ENCODE data around the gene PDIK1L.
A peak's percentile ranks its signal among the peaks of the same experiment; 100 is the strongest.

Gene PDIK1L

DNA sequence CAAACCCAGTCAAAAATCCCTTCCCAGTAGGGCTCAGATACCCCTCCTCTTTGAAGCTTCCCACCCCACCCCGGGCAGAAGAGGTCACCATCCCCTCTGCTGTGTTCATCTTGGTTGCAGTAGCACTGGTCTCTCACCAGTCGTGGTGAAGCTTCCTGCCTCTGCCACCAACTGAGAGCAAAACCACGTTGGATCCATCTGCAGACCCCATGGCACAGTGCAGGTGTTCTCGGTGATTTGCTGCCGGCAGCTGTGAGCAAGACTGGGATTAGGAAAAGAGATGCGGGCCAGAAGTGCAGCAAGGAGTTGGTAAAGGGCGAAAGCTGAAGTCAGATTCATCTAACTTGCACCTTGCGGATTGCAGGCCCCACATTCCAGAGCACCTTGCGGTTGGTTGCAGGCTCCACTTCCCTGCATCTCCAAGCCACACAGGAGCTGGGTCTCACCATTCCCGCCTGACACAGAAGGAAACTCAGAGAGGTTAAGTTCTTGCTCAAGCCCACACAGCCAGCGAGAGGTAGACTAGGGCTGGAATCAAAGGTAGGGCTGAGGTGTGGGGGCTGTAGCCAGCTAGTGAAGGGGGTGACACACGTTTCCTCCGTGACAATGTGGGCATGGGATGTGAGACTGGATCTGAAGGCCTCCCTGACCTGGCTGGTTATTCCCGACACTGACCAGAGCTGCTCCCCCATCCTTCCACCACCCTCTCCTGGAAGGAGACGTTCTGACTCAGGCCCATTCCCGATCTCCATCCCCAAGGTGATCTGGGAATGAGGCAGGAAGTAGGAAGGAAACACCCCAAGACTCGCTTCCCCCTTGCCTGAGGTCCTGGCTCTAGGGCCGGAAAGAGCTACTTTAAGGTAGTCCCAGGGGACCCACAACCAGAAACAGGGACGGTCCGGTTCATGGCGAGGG lies 44.0 kb downstream of the PDIK1L start:
- no peak for DNase-seq (ENCODE audit: low read depth)

DNA sequence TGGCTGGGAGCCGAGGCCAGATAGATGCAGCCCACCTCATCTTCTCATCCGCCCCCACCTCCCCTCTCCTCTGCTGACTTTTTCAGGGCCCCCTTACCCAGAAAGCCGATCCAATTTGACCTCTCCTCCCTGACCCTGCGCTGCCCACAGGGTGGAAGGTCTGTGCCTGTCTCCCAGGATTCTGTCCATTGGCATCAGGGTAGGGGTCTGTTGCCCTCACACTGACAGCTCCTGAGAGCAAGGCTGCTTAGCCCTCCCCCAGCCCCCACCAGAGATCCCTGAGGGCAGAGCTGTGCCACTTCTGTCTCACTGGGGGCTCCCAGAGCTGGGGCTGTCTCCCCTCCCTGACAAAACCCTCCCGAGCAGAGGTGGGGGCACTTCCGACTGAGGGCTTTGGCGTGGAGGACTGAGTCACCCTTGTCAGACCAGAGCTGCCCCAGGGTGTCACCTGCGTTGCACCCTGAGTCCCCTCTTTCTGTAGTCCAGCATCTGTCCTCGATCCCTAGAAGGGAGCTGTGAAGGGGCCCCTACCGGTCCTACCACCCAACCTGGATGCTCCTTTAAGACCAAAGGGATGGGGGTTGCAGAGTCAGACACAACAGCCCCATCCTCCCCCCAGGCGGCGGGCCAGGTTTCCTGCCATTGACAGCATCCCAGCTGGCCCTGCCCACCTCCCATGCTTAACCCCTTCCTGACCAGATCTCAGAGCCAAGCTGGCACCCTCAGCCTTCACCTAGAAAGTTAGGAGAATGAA lies 44.8 kb downstream of the PDIK1L start:
- no peak for DNase-seq (ENCODE audit: low read depth)

DNA sequence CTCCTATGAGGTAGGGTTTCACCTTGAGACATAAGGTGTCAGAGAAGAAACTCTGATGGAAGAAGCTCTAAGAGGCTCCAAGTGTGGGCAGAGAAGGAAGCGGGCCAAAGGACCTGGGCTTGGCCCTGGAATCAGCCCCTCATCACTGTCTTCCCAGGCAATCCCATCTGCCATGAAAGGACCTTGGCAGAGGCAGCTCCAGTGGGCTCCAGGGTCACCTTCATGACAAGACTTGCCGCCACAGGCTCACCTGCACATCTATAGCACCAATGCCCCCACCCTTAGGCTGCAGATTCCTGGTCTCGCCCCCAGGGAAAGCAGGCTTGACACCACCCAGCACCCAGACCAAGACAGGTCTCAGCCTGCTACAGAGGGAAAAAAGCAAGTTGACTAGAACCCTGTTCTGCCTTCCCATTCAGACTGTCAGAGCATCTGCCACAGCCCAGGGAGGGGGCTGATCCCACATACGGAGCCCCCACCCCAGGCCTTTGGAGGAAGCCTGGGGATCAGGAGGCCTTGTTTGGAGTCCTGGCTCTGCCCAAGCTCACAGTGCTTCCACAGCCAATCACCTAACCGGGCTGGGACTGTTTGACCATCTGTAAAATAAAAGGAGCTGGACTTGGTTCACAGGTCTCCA lies 46.8 kb downstream of the PDIK1L start:
- no peak for DNase-seq (ENCODE audit: low read depth)

DNA sequence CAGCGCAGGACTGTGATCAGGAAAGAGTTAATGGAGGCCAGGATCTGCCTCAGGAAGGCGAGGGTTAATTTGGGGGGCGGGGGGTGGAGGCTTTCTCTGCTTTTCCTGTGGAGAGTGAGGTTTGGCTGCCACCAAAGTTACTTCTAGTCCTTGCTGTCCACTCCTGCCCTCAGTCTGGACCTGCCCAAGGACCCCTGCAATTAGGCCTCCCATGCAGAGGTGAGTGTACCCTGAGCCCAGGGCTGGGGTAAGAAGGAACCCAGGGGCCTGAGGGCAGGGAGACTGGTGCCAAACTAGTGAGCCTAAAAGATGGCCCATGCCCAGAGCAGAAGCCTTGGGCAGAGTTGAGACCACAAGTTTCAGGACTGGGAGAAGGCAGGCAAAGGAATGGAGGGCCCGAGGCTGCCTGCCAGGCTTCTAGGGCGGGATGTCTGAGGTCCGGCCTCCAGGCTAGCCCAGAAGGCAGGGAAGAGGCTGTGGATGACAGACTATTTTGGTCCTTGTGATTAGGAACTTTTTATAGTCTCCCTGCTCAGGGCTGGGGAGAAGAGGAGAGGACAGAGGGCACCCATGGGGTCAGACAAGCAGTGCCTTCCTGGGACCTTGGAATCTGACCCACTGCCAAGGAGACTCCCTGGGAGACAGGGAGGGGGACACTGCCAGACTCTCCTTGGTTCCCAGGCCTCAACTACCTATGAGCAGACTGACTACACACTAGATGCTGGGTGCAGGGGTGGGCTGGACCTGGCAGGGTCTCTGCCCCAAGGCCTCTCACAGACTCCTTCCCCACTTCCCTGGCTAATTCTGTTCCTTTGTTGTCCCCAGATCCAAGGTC lies 47.5 kb downstream of the PDIK1L start, which contains the start of gene FAM110D:
Gene FAM110D, plus strand, starts transcription at position 172 of the 835 bp plus-strand sequence. CDS start 2,213 bp downstream, outside the sequence.
- no peak for DNase-seq (ENCODE audit: low read depth)

DNA sequence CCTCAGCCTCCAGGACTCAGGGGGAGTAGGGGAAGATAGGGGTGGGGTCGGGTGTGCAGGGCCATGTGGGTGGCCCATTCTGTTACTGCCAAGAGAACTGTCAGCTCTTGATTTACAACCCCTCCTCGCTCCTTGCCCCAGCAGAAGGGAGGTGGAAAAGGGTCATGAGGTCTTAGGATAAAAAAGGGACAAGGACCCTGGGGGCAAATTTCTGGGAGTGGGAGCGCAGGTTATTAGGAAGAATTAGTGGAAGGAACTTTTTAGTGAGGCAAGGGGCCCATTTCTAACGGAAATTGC lies 48.1 kb downstream of the PDIK1L start:
- DNase-seq (ENCODE audit: low read depth): no peak

DNA sequence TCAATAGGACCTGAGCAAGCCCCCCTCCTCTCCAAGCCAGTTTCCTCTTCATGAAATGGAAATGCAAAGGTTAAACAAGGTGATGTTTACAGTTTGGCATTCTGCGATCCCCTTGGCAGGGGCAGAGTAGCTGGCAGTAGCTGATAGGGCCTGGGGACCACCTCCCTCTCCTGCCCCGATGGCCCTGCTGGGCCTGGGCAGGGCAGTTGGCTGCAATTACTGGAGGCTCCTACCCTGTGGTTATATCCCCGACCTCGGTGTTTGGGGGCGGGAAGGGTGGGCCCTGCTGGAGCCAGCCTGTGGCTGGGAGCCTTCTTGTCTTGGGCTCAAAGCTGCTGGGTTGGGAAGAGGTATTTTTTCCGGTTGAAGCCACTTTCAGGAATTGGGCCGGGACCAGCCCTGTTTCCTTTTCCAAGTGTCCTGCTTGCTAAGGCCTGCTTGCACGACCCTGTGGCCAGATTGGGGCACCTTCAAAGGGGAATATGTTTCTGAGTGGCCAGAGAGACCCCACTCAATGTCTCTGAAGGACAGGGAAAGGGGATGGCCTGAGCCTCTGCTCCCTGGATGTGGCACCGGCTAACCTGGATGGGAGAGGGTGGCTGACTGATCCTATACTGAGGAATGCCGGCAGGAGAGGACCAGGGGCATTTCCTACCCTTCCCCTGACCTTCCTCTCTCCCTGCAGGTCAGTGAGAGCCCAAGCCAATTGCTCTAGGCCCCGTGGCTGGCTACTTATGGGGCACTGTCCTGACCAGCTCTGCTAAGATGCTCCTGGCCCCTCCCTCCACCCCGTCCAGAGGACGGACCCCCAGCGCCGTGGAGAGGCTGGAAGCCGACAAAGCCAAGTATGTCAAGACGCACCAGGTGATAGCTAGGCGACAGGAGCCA lies 49.1 kb downstream of the PDIK1L start:
- DNase-seq (ENCODE audit: low read depth): no peak

DNA sequence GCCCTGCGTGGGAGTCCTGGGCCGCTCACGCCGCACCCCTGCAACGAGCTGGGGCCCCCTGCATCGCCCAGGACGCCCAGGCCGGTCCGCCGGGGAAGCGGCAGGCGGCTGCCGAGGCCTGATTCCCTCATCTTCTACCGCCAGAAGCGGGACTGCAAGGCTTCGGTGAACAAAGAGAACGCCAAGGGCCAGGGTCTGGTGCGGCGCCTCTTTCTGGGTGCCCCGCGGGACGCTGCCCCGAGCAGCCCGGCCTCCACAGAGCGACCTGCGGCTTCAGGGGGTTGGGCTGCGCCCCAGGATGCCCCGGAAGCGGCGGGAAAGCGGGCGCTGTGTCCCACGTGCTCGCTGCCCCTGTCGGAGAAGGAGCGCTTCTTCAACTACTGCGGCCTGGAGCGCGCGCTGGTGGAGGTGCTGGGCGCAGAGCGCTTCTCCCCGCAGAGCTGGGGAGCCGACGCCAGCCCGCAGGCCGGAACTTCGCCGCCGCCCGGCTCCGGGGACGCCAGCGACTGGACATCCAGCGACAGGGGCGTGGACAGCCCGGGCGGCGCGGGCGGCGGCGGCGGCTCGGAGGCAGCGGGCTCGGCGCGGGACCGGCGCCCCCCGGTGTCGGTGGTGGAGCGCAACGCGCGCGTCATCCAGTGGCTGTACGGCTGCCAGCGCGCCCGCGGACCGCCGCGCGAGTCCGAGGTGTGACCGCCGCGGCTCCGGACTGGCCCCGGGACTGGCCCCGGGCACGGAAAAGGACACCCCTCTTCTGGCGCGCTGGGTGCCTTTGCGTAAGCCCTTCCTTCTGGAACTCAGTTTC lies 50.0 kb downstream of the PDIK1L start:
- DNase-seq (ENCODE audit: low read depth): no peak

DNA sequence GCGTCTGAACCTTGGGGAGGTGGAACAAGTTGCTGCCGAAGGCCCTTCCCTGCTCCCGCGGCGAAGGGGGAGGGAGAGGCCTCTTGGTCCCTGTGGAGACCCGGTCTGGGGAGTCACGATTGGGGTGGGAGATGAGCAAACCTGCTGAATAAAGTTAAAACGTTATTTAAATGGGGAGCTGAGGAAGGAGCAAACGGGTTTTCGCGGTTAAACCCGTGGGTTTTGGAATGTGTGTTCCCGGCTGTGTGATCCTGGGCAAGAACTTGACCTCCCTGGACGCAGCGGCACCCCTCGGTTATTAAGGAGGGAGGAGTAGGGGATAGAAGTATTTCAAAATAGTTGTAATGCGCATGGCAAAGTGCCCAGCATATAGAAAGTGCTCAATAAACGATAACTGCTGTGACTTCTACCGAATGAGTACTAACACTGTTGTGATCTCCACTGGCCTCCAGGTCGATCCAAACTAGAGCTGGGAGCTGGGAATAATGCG lies 50.6 kb downstream of the PDIK1L start:
- DNase-seq (ENCODE audit: low read depth): no peak

DNA sequence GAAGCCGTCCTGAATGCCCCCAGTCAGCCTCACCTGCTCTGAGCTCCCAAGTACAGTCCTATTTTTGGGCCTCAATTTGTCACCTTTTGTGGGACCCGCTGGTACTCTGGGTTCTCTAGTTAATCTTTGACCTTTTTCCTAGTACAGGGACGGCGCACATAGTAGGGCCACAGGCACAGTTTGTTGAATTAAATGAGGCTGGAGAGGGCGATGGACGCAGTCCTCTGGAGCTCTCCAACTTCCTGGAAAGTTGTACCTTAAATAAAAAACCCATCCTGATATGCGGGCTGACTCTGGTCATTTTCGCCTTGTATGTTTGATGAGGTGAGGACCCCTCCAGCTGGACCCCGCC lies 52.0 kb downstream of the PDIK1L start:
- no peak for DNase-seq (ENCODE audit: low read depth)

DNA sequence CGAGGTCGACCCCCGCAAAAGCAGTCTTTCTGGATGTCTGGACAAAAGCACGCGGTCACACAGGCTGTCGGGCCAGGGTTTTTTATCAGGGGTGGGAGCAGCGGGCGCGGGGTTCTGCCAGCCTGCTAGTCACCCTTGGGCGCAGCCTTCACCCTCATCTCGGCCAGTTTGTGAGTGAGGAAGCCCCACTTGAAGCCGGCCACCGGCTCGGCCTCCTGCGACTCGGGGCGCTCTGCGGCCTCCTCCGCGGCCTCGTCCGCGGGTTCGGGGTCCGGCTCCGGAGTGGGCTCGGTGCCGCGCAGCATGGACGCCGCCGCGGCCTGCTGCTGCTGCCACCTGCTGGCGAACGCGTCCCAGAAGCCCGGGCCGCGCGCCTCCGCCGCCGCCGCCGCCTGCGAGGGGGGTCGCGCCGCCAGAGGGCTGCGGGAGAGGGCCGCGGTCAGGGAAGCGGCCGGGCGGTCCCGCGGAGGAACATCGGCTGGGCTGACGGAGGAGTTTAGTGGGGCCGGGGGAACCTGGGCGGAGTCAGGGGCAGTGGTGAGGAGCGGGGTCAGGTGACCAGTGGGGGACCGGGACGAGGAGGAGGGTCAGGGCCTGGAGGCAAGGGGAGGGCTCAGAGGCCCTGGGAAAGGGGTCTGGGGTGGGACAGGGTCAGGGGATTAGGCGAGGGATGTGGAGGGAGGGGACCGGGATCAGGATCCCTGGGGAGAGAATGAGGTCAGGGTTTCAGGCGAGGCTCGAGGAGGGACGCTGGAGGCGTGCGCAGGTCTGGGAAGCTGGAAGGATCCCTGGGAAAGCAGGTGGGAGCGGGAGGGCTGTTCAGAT lies 52.6 kb downstream of the PDIK1L start:
- DNase-seq (ENCODE audit: low read depth): no peak

DNA sequence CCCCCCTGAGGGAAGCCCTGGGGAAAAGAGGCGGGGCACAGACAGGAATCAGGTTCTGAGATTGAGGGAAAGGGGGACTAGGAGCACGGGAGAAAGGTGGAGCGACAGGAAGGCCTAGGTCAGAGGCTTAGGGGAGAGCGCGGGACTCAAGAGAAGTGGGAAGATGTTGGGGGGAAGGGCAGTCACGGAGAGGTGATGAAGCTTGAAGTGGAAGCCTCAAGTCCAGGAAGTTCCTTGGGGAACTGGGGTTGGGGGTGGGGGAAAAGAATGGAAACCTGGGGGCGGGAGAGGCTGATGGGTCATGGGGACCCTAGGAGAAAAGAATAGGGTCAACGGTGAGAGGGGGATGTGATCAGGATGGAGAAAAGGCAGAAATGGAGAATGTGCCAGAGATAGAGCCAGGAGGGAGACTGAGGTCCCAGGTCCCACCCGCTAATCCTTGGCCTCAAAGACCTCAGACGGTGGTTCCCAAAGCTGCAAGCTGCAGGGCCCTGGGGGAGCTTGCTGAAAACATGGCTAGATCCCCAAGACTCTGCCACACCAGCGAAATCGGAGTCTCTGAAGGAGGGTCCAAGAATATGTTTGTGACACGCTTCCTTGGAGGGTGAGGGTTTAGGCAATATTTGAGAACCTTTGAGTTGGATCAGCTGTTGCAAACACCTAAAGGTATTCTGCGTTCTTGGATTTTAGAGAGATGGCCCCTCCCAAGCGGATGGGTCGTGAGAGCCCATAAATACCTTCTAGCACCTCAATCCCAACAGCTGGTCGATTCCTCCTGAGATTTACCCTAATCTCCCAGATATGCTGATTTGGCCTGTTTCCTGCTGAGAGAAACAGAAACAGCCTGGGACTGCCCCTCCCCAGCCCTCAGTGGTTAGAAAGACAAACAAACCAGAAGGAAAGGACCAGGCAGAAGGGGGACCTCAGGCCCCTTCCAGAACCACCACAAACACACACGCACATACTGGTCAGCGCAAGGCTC lies 53.5 kb downstream of the PDIK1L start:
- no peak for DNase-seq (ENCODE audit: low read depth)

DNA sequence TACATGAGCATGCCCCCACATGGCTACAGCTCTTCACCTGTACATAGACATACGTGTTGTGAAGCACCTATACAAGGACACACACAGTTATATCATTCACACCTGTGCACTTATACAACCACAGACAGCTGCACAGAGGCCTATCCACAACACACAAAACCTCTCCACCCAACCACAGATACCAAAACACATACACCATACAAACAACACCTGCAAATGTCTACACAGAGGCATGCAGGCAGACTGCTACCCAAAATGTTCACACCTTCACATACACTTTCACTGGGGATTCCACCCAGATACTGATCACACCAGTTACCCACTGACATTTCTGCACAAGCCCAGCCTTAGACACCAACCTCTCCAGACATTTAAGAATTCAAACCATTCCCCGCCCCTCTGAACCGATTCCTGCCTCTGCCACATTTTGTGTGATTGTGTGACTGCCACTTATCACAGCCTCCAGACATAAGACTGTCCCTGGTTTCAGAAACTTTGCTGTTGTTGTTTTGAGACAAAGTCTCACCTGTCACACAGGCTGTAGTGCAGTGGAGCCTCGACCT lies 55.2 kb downstream of the PDIK1L start:
- DNase-seq (ENCODE audit: low read depth): no peak

DNA sequence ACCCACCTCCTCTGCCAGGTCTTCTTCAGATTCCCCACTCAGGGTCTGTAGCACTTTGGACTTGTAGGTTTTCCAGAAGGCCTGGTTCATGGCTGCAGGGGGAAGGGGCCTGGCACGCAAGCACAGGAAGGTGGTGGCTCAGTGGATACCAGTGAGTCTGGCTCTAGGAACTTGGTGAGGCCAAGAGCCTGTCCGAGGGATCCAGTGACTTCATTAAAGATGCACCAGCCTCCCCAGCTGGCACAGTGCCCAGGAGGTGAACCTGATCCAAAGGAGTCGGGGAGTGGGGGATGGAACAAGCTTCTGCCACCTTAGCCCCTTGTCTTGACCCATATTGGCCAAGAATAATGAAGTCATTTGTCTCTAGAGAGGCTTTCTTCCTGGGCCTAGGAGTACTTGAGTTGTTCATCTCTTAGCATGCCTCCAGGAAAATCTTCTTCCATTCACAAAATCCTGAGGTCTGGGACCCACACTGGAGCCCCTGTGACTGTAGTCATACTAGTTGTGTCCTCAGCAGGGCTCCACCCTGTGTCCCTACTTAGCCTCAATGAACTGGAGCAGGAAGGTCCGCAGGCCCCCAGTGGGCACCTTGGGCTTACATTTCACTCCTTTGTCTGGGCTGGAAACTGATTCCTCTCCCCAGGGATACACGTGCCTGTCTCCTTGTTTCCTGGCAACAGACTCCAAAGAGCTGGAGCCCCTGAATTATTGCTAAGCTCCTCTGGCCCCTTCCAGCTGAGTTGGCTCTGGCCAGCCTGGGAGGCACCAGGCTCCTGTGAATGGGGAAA lies 57.0 kb downstream of the PDIK1L start, which contains the start of gene C1orf232:
Gene C1orf232, minus strand, starts transcription at position 554 of the 788 bp plus-strand sequence. Its CDS starts 464 bp downstream, at position 90.
- DNase-seq (ENCODE audit: low read depth): no peak

DNA sequence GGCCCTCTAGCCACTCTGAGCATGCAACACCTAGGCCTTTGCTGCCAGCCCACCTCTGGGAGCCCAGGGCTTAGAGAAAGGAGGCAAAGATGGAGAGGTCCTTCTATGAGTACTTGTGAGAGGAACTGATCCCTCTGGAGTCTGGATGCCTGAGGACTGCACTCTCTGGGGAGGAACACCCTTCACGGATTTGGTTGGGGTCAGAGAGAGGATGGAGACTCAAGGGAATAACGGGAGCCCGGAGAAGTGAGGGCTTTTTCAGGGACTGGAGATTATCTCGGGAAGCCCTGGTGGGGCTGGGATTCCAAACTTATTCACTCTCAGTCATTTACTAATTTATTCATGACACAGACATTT lies 57.6 kb downstream of the PDIK1L start:
- DNase-seq (ENCODE audit: low read depth): no peak

DNA sequence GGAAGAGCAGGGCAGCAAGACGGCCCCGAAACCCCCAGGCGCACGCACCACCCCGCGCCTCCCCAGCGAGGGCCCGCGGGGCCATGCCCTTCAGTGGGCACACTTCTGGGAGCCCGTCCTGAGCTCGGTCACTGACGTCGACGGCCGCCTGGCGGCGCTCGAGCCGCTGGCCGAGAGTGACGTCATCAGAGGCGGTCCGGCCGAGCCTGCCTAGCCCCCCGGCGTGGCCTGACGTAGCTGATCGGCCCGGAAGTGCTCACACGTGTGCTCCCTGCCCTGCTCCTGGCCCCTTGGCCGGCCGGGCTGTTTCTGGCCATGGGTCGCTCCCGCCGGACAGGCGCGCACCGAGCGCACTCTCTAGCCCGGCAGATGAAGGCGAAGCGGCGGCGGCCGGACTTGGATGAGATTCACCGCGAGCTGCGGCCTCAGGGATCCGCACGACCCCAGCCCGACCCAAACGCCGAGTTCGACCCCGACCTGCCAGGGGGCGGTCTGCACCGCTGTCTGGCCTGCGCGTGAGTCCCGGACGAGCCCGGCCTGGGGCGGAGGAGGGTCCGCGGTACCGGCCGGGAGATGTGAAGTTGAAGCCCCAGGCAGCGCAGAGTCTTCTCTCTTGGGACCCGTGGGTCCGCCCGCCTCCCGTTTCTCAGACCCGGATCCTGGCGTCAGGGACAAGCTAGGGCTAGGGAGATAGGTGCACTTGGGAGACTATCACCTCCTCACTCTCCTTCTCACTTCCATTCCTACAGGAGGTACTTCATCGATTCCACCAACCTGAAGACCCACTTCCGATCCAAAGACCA lies 58.2 kb downstream of the PDIK1L start, which contains the start of gene ZNF593:
Gene ZNF593, plus strand, starts transcription at position 240 of the 803 bp plus-strand sequence. Its CDS starts 76 bp downstream, at position 316.
- peak; percentile 80 for DNase-seq (ENCODE audit: low read depth)

DNA sequence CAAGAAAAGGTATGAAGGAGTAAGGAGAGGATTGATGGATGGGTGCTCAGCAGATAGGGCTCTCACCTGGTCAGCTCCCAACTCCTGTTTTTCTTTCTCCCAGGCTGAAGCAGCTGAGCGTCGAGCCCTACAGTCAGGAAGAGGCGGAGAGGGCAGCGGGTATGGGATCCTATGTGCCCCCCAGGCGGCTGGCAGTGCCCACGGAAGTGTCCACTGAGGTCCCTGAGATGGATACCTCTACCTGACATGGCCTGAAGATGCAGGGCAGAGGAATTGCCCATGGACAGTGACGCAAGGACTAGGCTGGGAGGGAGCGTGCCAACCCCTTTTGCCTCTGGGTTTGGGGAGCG lies 58.8 kb downstream of the PDIK1L start:
- no peak for DNase-seq (ENCODE audit: low read depth)
